Body of pancreas (tissue), 4 donors: ENCODE data around the gene ZNF700. TPM values are rescaled to one million over a fixed set of nuclear protein-coding genes. Genes with fewer than 3 reads are reported as not detected.
"Not testable (repeated sequence)": the region's sequence is repeated elsewhere in the genome, so short reads cannot be mapped to it uniquely, and the experiment has no call there.

Experiments
- ATAC-seq: fragments of 150-250 bp; one replicate; pipeline ENCODE4 v1.9.1; 2016
- DNase-seq, 4 donors: peaks; one replicate each; pipeline ENCODE4 v3.0.0-alpha.2; 2019
- H3K27ac ChIP-seq, 4 donors: fragments of 200-600 bp; sonication (generic); 1 replicate in 3 of 4; 2 replicates in 1 of 4; pipeline versions ENCODE4 v1.5.1 to v1.6.1; 2016 to 2019; ENCODE audit warnings: mild to moderate bottlenecking in 1 of 4, mixed read lengths in 1 of 4, moderate library complexity in 1 of 4
- H3K27me3 ChIP-seq, 2 donors: fragments of 200-600 bp; sonication (generic); one replicate each; pipeline ENCODE4 v1.6.0; 2016; ENCODE audit warnings: mild to moderate bottlenecking in 1 of 2
- H3K36me3 ChIP-seq, 2 donors: fragments of 200-600 bp; sonication (generic); replicated peaks in 1 of 2; 2 replicates each; pipeline ENCODE4 v1.5.1; 2016; ENCODE audit warnings: low read depth in 2 of 2; ENCODE audit not compliant: insufficient read depth in 1 of 2
- H3K4me1 ChIP-seq: fragments of 200-600 bp; sonication (generic); one replicate; pipeline ENCODE4 v1.6.0; 2016
- H3K4me3 ChIP-seq, 2 donors: fragments of 200-600 bp; sonication (generic); 1 replicate in 1 of 2; 2 replicates in 1 of 2; pipeline ENCODE4 v1.5.1; 2016 to 2019
- H3K9me3 ChIP-seq, 3 donors: fragments of 200-600 bp; sonication (generic); 1 replicate in 2 of 3; 2 replicates in 1 of 3; pipeline ENCODE4 v1.5.1; 2016
- CTCF ChIP-seq, 7 experiments: fragments of 450-650 bp in 4 of 7; fragments of 200-600 bp in 3 of 7; sonication (generic) in 3 of 7; IDR thresholded peaks; one replicate each; pipeline ENCODE4 v1.5.1; 2016 to 2019; ENCODE audit warnings: antibody characterized with exemption in 7 of 7
- POLR2A ChIP-seq, 3 donors: fragments of 450-650 bp; IDR thresholded peaks; one replicate each; pipeline ENCODE4 v1.6.1; 2016; ENCODE audit warnings: antibody characterized with exemption in 3 of 3, mild to moderate bottlenecking in 2 of 3
- WGBS, 2 donors: methylation state at CpG; one replicate each; pipeline ENCODE4 v1.1.5; 2017; 5-methylcytosine and 5-hydroxymethylcytosine counted together
- intact Hi-C: fragments of 100-400 bp; cut with DNase I; formaldehyde crosslinking; loops from one replicate; pipeline ENCODE4 v1.15.1; 2023
- total RNA-seq, 2 donors: library from RNA; depleted of rRNA; stranded (reverse); fragments of >200 nt; gene quantifications; one replicate each; pipeline ENCODE4 v1.1.0, GENCODE V29; 2016

The ZNF700 gene
- total RNA-seq, 2 donors from 2014 or later: 16.3 to 26.4 TPM

GRCh38 chr19:11894851-11895250 lies 30.1 kb upstream of the ZNF700 start:
- H3K36me3 ChIP-seq: no peaks in the 10 kb centered on the region
- H3K9me3 ChIP-seq: peaks cover 0 to 18% (median 0%) of the 10 kb centered on the region in 3 donors
- H3K4me1 ChIP-seq: peaks cover 12% of the 10 kb centered on the region
- no peak for ATAC-seq
- intact Hi-C loops: no loop called here
- H3K27me3 ChIP-seq: no peaks in the 10 kb centered on the region
- no peak overlapping the region for H3K4me3 ChIP-seq
- no peak for DNase-seq
- H3K27ac ChIP-seq: no peak overlapping the region
- WGBS, 2 donors: 94 to 98% methylated on average over 6 of the region's 6 CpGs
- TF ChIP-seq POLR2A (IDR thresholded peaks at IDR 0.05) (no peak), CTCF (IDR thresholded peaks at IDR 0.05) (no peak)

GRCh38 chr19:11902228-11902627 lies 22.7 kb upstream of the ZNF700 start:
- ATAC-seq: no peak
- no peak for TF ChIP-seq CTCF (IDR thresholded peaks at IDR 0.05)
- no peak for TF ChIP-seq POLR2A (IDR thresholded peaks at IDR 0.05)
- intact Hi-C loops: no loop called here
- H3K36me3 ChIP-seq: peaks cover 19 to 20% of the 10 kb centered on the region in 2 donors
- H3K27me3 ChIP-seq: no peaks in the 10 kb centered on the region
- H3K27ac ChIP-seq: no peak overlapping the region
- H3K9me3 ChIP-seq: peaks cover 0 to 85% (median 15%) of the 10 kb centered on the region in 3 donors
- 93 to 98% methylated on average over 3 of the region's 3 CpGs for WGBS, 2 donors
- no peak overlapping the region for H3K4me3 ChIP-seq
- no peaks in the 10 kb centered on the region for H3K4me1 ChIP-seq
- DNase-seq: no peak

GRCh38 chr19:11905928-11906327 lies 19.0 kb upstream of the ZNF700 start:
- Histone ChIP-seq H3K27ac (no peak overlapping the region), H3K4me1 (no peaks in the 10 kb centered on the region), H3K9me3 (peaks cover 0 to 80% (median 15%) of the 10 kb centered on the region in 3 donors), H3K36me3 (peaks cover 19 to 20% of the 10 kb centered on the region in 2 donors), H3K27me3 (no peaks in the 10 kb centered on the region), H3K4me3 (no peak overlapping the region)
- DNase-seq (no peak), ATAC-seq (no peak)
- intact Hi-C loops: no loop called here
- no peak for TF ChIP-seq POLR2A (IDR thresholded peaks at IDR 0.05)
- TF ChIP-seq CTCF (IDR thresholded peaks at IDR 0.05): no peak
- WGBS, 2 donors: 90 to 96% methylated on average over 3 of the region's 3 CpGs

DNA sequence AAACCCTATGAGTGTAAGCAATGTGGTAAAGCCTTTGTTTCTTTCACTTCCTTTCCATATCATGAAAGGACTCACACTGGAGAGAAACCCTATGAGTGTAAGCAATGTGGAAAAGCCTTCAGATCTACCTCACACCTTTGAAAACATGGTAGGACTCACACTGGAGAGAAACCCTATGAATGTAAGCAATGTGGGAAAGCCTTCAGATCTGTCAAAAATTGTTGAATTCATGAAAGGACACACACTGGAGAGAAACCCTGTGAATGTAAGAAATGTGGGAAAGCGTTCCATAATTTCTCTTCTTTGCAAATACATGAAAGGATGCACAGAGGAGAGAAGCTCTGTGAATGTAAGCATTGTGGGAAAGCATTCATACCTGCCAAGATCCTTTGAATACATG lies 13.0 kb upstream of the ZNF700 start:
- DNase-seq, H3K4me1 ChIP-seq, H3K27me3 ChIP-seq, intact Hi-C loops, ATAC-seq, H3K4me3 ChIP-seq, H3K36me3 ChIP-seq, H3K27ac ChIP-seq: not testable (repeated sequence)
- WGBS, 2 donors: 86 to 100% methylated on average over 1 of the region's 1 CpG
- H3K9me3 ChIP-seq: peaks cover 0 to 60% (median under 1%) of the 10 kb centered on the region in 3 donors

GRCh38 chr19:11914417-11915051 lies 10.4 kb upstream of the ZNF700 start:
- DNase-seq, intact Hi-C loops, H3K27ac ChIP-seq, H3K27me3 ChIP-seq, H3K4me1 ChIP-seq, H3K4me3 ChIP-seq, H3K36me3 ChIP-seq, ATAC-seq: not testable (repeated sequence)
- peaks cover 0 to 38% (median 0%) of the 10 kb centered on the region in 3 donors for H3K9me3 ChIP-seq
- 81 to 93% methylated on average over 4 of the region's 4 CpGs for WGBS, 2 donors
